Stimulated activated CD8-positive, alpha-beta memory T cell treated with anti-CD3 and anti-CD28 coated beads, Interleukin-15, amount 100 ng/mL, for 24 hours (primary cell): ENCODE data around the gene PDCD4.

Source experiments
- DNase-seq: peaks from one replicate; pipeline ENCODE4 v3.0.0-alpha.2; 2020; ENCODE audit warnings: low read depth

Gene PDCD4

DNA sequence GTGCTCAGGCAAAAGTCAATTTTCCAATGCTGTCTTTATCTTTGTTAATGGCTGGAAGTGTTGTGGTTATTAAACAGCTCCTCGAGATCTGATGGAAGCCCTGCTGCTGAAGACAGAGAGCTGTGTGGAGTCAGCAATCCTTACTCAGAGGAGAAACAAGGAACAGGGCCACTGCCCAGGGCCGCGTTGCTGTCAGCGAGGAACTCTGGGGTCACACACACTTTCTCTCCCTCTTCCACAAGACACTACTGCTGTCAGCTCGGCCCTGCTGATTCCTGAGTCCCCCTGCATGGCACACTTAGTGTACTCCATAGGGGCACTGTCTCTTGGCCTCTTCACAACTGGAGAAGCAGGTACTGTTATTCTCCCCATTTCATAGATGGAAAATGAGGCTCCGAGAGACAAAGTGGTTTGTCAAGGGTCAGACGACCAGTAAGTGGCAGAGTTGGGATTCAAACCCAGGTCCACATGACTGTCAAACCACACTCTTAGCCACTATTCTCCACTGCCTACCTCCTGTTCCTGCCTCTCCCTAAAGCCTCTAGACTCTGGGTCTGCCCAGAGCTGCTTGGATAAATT lies 29.3 kb upstream of the PDCD4 start:
- DNase-seq: no peak

DNA sequence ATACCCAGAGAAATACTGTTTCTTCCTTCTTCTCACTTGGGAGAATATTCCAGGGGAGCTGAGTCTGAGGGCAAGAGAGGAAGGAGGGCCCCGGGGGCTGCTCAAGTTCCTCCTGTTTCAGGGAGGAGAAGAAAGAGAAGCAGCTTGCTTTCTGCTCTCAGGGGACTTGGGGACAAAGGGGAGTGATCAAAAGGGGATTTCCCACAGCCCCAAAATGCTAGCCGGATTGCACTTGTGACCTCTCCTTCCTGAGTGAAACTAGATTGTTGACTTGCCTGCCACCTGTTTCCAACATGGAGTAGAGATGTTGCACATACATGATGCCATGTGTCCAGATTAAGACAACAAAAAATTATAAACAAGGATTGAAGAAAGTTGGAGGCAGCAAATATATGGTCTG lies 28.7 kb upstream of the PDCD4 start:
- DNase-seq: no peak

DNA sequence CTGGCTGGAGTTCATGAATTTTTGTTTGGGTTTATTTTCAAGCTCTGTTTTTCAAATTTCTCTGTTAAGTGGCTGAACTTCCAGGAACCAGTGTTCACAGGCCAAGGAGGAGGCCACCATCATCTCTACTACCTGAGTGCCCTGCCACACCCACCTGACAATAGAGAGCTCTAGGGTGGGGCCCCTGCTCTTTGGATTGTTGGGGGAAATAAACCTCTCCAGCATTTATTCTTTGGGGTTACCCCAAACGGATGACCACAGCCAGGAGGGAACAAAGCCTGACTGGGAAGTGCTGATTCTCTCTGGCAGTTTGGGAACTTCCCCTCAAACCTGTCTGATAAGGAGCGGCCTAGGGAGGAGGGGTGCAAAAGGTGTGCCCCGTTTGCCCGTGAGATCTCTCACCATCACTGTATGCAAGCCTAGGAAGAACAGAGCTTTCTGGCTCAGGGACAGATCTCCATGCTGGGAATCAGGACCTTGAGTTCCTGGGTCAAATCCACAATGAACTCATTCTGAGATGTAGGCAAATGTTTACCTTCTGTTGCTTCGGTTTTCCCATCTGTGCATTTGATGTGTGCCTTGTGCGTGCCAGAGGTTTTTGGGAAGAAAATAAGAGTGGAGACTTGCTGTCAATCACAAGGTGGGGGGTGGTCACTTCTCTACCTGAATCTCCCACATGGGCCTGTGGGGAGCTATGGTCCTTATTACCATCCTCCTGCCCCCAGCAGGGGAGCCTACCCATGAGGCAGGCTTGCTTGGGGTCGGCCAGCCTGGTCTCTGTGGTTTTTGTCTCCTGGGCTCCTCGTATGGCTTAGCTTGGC lies 27.7 kb upstream of the PDCD4 start:
- DNase-seq: no peak

DNA sequence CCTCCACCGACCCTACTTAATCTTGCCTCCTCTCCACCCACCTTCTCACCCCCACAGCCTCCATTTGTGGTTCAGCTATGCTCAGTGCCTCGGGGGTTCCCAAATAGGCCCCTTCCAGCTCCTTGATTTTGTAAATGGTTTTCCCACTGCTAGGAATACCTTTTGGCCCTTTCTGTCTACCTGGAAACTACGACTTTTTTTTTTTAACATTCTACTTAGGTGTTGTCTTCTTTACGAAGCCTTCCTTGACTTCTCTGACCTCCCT lies 27.2 kb upstream of the PDCD4 start:
- no peak for DNase-seq

DNA sequence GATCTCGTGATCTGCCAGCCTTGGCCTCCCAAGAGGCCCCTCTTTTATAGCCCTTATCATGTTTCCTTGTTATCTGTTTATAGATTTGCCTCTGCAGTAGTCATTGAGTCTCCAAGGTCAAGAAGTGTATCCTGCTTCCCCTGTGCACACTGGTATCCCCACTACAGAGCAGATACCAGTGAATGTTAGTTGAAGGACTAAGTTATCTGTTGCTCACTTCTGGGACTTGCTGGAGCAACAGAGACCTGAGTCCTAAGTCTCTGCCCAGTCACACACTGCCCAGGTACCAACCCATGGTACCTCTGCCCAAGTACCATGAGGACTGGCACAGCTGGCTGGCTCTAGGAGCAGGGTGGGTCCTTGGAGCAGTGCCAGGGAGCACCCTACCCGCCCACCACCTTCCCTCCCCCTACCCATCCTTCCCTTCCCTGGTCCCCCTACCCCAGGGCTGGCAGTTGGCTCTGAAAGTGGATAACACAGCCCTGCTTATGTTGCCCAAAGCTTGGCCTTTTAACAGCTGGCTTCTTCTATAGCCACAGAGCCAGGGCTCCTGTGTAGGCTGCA lies 26.5 kb upstream of the PDCD4 start:
- DNase-seq: no peak

DNA sequence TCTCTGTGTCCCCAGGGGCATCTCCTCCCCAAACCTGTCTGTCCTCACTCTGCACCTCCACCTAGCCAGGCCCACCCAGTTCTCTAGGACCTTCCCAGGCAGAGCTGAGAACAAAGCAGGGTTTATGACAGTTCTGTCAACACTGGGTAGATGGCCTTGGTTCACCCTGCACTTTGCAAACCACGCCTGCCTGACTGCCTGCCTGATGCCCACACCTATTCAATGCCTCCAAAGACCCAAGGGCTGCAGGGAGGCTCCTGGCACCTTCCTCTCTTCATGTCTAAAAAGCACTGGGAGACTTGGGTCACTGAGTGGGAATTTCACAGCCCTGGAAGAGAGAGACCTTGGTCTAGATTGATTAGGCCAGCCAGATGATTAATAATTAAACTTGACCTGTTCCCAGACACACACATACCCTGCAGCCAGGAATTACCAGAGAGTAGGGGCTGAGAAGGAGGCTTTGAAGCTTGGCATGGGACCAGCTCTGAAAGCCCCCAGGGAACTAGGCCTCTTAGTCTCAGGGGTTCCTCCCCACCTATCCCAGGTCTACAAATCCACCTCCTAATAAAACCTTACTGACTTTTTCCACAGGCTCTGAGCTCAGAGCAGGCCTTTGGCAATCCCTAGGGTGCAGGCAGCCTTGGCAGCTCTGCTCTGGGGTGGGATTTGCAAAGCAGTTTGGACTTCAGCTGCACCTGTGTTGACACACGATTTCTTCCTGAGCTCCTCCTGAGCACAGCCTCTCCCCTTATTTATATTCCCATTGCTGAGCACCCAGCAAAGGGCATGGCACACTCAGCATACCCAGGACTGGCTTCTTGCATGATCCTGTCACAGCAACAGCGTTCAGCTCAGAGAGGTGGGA lies 25.7 kb upstream of the PDCD4 start:
- DNase-seq: no peak

DNA sequence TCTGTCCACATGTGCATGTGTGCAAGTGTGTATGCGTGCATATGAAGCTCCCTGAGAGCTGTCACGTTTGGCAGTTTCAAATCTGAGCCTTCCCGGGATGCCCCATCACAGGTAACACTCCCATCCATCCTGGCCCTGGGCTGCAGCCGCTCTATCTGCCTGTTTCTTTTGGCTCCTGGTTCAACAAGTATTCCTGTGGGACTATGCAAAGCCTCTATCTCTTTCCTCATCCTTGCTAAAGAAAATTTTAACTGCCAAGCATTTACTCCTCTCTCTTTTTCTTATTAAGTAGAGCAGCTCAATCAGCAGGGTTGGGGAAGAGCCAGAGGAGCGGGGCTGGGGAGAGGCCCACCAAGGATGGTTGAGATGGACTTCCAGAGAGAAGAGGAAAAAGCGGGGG lies 24.4 kb upstream of the PDCD4 start:
- DNase-seq: no peak

DNA sequence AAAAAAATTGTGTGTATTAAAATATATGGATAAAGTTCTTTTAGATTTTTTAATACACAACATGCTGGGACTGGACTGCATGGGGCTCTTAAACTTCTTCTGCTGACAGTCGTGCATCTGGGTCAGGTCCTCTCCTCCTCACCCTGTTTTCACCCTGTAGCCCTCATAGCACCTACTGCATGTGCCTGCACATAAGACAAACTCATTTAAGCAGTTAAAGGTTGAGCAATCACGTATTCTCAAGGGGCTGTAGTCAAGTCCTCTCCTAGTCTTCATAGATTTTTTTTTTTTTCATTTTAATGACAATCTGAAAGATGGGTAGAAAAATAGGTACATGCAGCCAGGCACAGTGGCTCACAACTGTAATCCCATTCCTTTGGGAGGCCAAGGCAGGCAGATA lies 23.6 kb upstream of the PDCD4 start:
- DNase-seq: no peak

DNA sequence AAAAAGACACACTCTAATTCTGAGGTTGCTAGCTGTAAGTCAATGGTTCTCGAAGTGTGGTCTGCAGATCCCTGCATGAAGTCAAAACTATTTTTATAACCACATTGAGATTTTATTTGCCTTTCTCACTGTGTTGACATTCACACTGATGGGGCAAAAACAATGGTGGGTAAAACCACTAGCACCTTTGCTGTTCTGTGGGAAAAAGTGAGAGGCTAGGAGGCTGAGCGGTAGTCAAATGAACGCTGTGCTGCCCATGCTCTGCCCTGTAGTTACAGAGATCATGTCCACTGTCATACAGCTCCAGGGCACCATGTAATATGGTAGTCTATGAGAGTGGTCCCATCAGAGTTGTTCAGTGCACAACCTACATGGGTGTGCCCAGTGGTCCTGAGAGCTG lies 21.6 kb upstream of the PDCD4 start:
- no peak for DNase-seq

DNA sequence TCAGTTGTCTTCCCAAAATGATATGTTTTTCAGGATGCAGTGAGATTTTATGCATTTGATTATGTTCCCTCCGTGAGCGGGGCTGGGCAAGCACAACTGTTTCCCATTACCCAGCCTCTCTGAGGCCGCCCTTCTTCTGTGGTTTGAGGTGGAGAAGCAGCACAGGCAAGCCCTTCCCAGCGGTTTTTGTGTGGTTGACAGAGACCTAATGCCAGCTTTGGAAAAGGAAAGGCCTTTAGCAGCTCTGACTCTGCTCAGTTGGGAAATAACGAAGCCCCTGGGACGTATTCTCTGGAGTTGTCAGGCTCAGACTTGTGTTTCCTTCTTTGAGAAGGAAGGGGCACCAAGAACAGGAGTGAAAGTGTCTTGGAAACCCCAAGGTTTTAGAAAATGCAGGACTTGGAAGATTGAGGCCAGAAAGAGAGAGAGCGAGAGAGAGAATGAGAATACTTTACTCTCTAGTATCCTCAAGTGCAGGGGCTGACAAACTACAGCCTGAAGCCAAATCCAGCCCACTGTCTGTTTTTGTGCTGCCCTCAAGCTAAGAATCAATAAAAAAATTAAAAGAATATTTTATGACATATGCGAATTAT lies 20.6 kb upstream of the PDCD4 start:
- no peak for DNase-seq

DNA sequence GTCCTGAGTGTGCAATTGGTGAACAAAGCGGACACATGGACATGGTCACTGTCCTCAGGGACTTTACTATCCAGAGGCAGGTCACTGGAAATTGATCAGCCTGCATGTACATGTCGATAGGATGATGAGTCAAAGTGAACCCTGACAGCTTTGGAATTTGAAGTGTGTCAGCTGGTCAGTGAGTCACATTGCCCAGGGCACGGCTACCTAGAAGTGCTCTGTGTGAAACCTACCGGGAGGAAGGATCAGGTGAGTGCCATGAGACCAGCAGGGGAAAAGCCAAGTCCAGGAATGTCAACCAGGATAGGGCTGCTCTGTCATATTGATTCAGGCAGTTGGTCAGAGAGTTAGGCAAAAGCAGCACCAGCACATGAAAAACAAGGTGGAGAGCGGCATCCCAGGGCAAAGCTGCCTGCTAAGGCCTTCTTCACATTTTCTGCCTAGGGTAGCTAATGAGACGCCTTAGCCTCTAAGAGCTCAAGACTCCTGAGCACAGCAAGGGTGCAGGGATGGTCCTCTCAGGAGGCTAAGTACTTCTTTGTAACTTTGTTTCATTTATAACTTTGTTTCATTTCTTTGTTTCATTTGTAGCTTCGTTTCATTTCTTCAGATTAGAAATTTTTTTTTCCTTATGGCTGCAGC lies 19.4 kb upstream of the PDCD4 start:
- no peak for DNase-seq

DNA sequence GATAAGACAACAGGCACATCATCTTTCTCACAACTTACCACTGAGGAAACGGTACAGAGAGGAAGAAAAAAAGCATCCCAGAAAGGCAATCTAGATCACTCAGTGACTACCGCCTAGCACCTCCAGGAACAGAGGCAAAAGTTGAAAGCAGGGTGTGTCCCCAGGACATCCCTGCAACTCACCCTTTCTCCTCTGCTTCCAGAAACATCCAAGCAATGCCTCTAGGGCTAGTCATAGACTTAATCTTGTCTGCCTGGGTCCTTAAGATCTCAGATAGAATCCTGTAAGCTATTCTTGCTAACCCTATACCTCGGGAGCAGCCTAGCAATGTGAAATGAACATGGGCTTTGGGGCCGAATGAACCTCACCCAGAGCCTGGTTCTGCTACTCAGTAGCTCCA lies 18.8 kb upstream of the PDCD4 start:
- no peak for DNase-seq

DNA sequence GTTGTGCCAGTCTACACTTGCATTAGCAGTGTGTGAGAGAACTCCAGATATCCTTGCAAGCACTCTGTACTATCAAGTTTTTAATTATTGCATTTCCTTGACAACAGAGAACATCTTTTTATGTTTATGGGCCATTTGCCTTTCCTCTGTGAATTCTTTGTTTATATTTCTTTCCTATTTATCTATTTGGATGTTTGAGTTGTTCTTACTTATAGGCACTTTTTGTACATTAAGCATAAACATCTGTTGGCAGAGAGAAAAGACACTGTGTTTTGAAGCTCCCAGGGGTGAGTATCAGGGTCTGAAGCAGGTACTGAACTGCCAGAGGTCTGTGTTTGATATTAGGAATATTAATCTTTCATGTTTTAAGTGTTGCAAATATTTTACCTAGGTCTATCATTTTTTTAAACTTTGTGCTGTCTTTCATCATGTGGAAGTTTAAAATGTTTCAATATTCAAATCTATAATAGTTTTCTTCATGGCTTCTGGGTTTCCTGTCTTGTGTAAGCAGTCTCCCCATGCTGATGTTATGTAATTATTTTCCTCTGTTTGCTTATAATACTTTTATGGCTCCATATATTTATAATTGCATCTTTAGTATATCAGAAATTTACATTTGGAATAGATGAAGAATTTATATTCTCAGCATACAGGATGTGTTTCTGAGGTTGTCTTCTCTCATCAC lies 17.7 kb upstream of the PDCD4 start:
- DNase-seq: no peak

DNA sequence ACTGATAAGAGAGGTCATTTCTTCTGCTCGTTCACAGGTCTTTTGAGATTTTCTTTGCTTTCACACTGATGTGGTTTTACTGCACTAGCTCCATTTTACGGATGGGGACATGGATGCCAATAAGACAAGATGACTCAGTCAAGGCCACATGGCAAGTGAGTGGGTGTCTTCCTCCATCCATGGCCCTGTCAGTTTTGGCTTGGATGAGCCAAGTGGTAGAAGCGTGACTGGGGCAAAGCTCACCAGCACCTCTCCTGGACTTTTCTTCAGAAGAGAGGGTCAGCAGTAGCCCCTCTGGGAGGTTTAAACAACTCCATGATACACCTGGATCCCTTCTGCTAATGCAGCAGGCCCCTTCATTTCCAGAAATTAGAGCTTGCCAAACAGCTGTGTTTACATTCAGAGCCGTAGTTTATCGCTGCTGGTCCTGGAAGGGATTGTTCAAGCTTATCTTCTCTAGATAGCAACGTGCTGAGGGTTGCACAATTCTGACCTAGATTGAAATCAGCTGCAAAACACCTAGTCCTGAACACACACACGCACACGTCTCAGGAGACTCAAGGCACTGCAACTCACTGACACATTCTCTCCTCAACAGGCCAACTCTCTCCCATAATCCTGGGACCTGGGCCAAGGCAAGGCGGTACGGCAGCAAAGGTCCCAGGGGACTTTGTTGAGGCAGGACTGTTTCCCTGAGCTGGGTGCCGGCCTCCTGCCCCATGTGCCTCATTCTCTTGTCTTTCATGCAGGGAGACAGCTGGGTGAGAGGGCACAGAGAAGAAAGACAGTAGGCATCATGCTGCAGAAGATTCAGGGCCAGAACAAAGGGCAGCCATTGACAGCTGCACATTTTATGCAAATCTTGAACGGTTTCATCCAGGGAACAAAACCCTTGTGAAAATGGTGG lies 14.2 kb upstream of the PDCD4 start:
- DNase-seq: no peak

DNA sequence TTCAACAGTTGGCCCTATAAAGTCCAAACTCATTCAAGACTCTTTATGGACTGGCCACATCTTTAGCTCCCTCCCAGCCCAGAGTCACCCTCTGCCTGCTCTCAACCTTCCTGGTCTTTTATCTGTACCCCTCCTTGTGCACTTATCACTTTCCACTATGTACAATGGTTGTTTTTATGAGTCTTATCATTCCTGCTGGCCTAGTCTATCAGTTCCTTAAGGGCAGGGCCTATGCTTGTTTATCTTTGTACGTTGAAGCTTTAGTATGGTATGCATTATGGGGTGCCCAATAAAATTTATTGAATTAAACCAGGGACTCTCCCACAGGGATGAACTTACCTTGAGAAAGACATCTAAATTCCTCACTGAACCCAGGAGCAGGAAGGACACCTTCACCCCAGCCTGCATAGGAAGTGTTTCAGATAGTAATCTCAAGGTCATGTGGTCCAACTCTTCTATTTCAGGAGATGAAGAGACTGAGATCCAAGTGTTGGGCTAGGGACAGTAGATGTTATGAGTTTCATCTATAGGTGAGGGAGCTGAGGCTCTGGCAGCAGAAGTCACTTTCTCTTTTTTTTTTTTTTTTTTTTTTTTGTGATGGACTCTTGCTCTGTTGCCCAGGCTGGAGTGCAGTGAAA lies 13.3 kb upstream of the PDCD4 start:
- DNase-seq: no peak

DNA sequence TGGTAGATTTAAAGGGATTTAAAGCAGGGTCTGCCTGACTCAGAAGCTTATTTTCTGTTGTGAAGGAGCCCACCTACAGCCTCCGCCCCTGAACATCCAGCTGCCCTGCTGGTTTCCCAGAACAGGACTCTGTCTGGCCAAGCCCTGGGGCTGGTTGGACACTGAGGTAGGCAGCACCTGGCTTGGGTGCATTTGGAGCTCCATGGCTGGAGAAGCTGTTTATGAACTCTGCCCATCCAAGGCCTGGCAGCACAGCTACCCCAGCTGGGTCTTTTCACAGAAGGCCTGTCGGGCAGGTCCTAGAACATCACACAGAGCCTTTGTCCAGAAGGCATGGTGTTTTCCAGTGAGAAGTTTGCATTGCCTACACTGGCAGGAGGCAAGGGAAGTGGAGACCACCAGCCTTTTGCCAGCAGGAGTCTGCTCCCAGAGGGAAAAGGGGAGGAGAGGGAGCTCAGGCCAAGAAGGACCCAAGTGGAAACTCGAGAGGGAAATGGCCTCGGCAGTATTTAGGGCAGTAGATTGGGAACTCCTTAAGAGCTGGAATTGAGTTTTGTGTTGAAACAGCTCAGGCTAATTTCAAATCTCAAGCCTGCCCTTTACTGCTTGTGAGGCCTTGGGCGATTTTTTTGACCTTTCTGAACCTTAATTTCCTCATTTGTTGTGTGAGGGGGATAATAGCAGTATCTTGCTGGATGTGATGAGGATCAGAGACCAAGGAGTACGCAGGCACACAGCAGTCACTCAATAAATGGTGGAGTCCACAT lies 12.3 kb upstream of the PDCD4 start:
- DNase-seq: no peak

DNA sequence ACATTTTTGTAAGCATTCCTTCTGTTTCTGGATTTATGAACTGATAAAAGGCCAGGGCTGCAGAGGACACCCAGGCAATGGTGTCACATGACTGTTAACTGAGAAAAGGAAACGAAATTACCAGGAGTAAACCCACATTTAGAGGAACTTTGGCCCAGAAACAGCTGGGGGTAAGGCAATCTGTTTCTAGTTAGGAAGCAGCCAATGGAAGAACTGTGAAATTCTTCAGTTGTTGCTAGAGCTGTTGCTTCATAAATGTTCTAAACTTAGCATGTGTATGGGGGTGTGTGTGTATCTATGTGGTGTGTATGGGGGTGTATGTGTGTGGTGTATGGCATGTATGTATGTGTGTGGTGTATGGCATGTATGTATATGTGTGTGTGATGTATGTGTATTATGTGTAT lies 11.8 kb upstream of the PDCD4 start:
- no peak for DNase-seq

DNA sequence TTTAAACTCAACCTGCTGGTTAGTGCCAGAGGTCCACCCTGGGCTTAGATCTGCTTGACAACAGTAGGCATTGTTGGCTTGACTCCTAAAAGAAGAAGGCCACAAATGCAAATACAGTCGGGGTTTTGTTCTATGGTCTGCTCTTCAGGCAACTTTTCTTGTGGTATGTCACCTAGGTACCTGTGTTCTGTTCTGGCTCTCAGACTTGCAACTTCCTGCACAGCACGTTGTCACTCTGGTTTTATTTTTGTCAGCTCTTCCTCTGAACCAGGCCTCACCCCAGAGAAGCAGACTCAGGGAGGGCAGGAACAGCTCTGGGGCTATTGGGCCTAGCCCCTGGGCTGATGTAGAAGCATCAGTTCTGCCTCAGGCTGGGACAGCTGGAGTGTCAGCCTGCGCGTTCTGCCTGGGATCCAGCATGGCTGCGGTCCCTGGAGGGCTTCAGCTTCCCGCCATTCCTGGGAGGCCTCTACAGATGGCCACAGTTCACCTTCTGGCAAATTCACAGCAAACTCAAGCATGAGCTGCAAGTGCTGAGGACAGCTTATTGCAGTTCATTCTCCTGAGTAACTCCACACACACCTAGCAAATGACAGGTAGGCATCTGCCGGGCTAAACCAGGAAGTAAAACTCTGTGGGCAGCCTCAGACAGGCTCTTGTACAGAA lies 11.0 kb upstream of the PDCD4 start:
- no peak for DNase-seq

DNA sequence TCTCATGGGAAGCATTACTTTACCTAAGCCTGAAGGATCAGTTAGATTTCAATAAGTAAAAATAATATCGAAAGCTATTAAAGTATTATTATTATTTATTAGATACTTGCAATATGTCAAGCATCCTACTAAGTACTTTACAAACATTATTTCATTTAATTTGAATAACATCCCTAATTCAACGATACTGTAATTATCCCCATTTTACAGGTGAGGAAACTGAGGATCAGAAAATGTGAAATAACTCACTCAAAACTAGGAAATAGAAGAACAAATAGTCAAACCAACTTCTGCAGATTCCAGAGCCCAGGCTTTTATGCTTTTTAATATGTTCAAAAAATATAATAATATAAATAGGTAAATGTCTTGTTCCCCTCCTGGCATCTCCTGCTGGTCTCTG lies 10.3 kb upstream of the PDCD4 start:
- no peak for DNase-seq
